GM21390 (cell line): ENCODE measurements around the gene NSUN2.
"Not testable (repeated sequence)": the region's sequence is repeated elsewhere in the genome, so short reads cannot be mapped to it uniquely, and the experiment has no call there.

Experiments used
- ATAC-seq: cut with Tn5 transposase; IDR thresholded peaks from one replicate; pipeline ENCODE4 v1.9.1; 2021; ENCODE audit not compliant: unreplicated experiment

NSUN2 gene

GRCh38 chr5:6632888-6633468 is at the start of gene NSUN2, which contains the start of gene SRD5A1:
NSUN2 (minus strand) TSS chr5:6633044; CDS start chr5:6632979, 65 bp downstream.
SRD5A1 (plus strand) TSS chr5:6633440; CDS start chr5:6633577, 137 bp downstream.
- ATAC-seq, result peak; percentile 91

DNA sequence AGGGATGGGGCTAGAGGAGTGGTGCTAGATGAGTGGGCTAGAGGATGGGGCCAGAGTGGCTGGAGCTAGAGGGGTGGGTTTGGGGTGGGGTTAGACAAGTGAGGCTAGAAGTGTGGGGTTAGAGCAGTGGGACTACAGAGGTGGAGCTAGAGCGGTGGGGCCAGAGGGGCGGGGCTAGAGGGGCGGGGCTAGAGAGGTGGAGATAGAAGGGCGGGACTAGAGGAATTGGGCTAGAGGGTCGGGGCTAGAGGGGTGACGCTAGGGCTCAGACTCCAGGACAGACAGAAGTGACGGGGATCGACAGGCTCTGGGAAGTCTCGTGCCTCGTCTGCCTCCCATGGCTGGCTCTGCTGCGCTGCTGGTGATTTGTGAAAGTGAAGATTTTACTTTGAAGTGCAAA is 49.4 kb upstream of the NSUN2 start:
- no peak for ATAC-seq

DNA sequence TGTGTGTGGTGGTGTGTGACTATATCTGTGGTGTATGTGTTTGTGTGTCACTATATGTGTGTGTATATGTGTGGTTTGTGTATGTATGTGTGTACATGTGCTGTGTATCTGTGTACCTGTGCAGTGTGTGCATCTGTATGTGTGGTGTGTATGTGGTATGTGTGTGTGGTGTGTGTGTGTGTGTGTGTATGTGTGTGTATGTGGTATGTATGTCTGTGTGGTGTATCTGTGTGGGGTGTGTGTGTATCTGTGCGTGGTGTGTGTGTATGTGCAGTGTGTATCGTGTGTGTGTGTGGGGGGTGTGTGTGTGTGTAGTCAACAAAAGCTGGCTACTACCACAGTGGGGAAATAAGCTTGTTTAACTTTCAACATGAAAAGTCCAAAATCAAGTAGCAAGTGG is 48.8 kb upstream of the NSUN2 start:
- no peak for ATAC-seq

DNA sequence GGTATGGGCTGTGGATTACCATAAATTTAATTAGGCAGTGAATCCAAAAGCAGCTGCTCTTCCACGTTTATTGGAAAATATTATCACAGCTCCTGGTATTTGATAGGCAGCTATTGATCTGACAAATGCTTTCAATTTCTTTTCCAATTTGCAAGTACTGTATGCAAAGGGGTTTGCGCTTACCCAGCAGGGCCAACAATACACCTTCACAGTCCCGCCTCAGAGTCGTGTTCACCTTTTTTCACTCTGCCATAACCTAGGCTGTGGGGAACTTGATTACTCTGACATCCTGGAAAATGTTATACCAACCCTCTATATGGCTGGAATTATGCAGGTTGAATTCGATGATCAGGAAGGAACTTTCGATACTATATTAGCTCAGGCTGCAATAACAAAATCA is 48.1 kb upstream of the NSUN2 start:
- no peak for ATAC-seq

DNA sequence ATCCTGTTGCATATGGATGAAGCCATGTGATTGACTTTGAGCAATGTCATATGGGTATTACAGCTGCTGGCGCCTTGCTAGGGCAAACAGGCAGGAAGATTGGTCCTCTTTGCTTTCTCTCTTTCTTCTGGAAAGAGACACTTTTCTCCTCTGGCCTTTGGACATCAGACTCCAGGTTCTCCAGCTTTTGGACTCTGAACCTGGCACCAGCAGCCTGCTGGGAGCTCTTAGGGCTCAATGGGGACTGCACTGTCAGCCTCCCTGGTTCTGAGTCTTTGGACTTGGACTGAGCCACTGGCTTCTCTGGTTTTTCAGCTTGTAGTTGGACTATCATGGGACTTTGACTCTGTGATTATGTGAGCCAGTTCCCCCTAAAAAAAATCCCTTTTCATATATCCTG is 45.5 kb upstream of the NSUN2 start:
- ATAC-seq, result no peak

DNA sequence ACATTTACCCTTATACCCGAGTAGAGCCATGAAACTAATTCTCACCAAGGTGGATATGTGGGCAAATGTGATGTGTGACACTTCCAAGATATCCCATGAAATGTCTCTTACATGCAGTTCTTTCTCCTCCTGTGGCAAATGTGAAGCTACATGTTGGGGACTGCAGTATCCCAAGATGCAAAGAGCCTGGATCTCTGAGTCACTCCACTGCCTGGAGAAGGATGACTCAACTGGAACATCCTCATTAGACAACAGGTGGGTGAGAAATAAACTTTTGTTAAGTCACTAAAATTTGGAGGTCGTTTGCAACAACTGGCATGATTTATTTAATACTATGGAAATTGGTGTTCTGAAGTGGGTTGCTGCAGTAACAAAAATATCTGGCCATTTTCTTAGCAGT is 43.9 kb upstream of the NSUN2 start:
- ATAC-seq, result no peak

DNA sequence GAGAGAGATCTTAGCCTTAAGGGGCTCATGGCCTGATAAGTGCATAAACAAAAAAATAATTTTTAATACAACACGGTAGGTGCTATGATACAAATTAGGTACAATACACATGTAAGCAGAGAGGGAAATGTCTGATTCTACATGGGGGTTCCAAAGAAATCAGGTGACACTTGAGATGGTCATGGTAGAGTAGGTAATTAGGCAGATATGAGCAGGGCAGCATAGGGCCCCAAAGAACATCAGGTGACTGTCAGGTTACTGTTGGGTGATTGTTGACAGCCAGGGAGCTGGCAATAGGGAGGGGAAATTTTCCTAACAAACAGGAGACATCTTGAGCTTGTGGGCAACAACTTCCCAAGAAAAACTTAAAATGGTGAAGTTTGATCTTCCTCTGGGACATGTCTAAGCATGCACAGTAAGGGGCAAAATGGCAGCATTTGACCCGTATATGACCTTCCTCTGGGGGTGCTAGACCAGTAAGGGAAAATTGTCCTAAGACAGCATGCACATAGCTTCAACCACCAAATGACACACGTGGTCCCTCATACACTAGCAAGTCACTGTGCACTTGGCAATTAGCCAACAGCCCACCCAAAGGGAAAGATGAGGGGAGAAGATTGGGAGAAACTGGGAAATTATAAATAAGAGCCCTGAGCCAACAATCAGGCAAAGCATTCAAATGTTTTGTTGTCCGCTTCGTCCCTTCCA is 43.1 kb upstream of the NSUN2 start:
- ATAC-seq, result no peak

GRCh38 chr5:6674886-6675285 is 42.0 kb upstream of the NSUN2 start:
- no peak for ATAC-seq

GRCh38 chr5:6674421-6674820 is 41.6 kb upstream of the NSUN2 start:
- no peak for ATAC-seq

GRCh38 chr5:6673963-6674362 is 41.1 kb upstream of the NSUN2 start:
- ATAC-seq, result no peak

DNA sequence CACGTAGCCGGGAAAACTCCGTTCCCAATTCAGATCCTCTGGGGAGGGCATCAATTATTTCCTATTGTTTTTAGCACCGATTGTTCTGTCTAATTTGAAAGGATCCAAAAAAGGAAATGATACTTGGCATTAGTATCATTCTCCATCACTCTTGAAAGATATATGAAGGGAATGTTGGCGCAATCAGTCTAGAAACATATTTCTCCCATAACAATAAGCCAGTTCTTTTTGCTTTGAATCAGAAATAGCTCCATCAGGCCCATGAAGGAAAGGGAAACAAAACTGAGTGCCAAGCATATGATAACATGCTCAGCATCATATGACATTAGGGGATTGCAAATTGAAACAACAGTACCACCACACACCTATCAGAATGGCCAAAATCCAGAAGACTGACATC is 40.2 kb upstream of the NSUN2 start:
- no peak for ATAC-seq

DNA sequence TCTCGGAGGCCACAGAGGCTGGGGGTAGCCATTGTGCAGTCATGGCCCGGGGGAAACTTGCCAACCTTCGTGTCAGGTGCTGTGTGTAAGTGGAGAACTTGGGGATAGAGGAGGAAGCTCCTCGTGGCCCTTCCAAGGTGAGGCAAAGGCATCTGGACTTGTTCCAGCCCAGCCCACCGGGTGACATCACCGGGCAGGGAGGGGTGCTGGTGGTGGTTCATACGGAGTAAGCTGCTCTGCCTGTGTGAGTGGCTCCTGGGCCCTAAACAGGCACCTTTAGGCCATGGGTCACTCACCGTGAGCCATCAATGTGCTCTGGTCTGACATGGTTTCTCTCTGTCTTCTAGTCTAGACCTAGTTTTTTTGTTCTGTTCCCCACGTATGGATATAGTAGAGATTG is 35.9 kb upstream of the NSUN2 start:
- not testable (repeated sequence) for ATAC-seq

DNA sequence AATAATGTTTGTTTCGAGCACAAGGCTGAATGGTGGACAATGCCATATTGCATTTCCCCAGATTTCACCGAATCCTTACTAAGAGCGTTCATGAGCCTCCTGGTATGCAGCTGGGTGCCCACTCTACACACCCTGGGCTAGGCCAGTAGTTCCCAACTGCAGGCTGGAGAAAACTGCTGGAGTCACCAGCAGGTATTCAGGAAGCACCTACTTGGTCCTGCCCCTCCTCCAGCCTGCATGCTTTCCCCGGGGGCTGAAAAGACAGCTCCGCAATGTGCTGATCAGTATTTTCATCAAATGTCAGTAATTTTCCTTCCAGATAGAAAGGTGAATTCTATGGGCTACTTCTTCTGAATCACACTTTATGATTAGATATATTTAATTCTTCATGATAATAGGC is 34.8 kb upstream of the NSUN2 start:
- ATAC-seq, result no peak

DNA sequence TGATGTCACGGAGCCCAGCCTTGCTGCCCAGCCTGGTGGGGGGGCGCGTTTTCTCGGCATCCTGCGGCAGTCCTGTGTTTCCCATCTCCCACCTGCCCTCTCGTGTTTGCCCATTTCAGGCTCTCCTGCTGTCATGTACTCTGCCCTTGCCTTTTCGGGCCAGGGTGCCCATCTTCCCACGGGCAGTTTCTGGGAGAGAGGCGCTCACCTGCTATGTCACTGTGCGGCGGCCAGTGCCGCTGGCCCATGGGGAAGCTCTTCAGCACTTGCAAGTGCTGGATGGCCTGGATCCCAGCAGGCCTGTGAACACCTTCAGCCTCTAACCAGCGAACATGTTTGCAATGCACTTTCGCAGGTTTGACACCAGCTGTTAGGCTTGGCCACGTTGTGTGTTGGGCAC is 33.9 kb upstream of the NSUN2 start:
- ATAC-seq, result no peak

GRCh38 chr5:6660688-6661087 is 27.8 kb upstream of the NSUN2 start:
- peak; percentile 44 for ATAC-seq

GRCh38 chr5:6659941-6660684 is 27.3 kb upstream of the NSUN2 start:
- ATAC-seq, result peak; percentile 88

DNA sequence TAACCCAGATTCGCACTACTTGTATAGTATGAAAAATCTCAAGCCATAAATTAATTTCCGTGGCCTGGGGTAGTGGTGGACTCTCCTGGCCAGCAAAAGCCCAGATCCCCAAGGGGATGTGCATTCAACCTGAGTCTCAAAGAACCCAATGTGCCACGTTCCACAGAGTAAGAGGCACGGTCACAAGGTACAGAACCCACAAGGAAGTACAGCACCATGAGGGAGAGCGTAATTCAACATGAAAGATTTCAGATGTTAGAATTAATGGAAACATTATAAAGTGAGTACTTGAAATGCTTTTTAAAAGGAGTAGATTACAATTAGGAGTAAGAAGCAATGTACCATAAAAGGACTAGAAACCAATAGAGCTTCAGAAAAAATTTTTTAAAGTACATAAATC is 23.8 kb upstream of the NSUN2 start:
- ATAC-seq, result no peak

DNA sequence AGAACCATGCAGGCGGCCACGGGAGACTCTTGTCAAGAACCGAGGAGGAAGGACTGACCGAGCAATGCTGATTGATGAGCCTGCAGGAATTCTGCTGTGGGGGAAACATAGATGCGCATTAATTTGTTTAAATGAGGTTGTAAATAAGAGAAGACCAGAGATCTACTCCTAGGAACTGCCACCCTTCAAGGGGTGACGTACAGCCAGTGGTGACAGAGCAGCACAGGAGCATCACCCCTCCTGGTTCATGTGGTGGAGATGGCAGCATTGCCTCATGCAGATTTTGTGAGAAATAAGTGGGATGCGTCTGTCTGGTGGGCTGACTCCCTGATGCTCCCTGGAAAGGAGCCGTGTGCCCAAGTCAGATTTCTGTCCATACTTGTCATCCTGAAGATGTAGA is 22.6 kb upstream of the NSUN2 start:
- ATAC-seq, result no peak

DNA sequence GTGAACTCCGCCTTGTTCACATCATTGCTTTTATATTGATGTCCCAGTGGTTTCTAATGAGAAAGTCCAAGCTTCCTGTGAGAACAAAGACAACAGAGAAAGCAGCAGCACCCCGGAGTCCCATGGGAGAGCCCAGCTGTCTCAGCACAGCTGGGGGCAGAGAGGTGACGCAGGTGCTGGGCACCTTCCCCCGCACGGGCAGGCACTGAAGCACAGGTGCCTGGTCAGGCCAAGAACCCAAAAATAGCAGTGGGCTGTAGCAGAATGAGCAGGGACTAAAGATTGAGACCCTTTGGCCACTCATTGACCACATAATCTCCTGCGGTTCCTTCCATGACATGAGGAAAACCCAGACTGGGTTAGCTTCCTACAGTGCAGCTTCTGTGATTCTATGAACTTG is 19.2 kb upstream of the NSUN2 start:
- peak; percentile 86 for ATAC-seq

DNA sequence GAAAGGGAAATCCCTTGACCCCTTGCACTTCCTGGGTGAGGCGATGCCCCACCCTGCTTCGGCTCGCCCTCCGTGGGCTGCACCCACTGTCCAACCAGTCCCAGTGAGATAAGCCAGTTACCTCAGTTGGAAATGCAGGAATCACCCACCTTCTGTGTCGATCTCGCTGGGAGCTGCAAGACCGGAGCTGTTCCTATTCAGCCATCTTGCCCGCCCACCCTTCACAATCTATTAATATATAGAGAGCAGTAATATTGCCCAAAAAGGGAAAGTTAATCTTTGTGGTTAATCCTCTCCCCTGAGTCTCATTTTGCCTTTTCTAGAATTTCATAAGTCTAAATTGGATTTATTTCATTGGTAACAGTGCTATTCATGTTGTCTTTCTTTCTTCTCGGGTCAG is 16.8 kb upstream of the NSUN2 start:
- ATAC-seq, result no peak

DNA sequence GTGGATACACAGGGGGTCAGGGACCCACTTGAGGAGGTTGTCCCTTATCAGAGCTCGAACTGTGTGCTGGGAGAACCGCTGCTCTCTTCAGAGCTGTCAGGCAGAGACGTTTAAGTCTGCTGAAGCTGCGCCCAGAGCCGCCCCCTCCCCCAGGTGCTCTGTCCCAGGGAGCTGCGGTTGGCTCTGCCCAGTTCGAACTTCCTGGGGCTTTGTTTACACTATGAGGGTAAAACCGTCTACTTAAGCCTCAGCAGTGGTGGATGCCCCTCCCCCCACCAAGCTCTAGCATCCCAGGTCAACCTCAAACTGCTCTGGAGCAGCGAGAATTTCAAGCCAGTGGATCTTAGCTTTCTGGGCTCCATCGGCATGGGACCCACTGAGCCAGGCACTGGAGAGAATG is 16.3 kb upstream of the NSUN2 start:
- no peak for ATAC-seq
